ENCODE results near the gene SETD4.

Gene SETD4

DNA sequence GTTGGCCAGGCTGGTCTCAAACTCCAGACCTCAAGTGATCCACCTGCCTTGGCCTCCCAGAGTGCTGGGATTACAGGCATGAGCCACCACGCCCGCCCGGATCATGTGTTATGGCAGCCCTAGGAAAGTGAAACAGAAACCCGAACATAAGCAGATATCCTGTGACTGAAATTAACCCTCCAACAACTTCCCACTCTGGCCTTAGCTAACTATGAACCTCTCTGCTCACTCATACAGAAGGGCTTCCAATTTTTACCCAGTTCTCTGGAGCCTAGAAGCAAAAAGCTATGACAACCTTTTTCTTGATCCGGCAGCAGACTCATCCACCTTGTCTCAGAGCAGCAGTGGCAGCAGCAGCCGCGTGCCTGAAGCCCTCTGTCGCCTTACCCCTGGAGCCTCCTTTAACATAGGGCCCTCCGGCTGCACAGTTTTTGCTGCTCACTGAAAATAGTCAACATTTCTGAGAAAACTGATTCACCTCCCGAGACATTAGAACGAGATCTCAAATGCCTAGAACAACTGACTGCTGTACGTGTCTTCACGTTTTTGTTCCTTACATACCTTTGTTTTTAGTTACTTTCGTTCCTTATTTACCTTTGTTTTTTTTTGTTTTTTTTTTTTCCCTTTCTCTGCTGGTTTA is 18.8 kb upstream of the SETD4 start:
- DNase-seq (ENCODE audit: low spot score), result no peak

DNA sequence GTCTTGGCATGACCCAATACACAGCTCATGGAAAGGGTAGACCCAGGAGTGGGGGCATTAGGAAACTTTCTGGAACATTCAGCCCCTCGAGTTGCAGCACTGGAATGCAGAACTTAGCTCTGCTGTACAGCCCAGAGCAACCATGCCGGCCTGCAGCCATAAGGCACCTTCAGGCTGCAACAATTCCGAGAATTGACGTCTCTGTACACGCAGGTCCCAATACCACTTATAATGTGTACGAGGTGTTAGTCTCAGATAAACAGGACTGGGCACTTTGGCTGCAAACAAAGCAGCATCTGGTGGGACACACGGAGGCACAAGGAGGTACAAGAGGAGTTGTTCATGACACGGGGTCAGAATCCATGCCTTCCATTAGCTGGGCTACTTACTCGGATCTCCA is 17.4 kb upstream of the SETD4 start:
- DNase-seq (ENCODE audit: low spot score), result no peak

DNA sequence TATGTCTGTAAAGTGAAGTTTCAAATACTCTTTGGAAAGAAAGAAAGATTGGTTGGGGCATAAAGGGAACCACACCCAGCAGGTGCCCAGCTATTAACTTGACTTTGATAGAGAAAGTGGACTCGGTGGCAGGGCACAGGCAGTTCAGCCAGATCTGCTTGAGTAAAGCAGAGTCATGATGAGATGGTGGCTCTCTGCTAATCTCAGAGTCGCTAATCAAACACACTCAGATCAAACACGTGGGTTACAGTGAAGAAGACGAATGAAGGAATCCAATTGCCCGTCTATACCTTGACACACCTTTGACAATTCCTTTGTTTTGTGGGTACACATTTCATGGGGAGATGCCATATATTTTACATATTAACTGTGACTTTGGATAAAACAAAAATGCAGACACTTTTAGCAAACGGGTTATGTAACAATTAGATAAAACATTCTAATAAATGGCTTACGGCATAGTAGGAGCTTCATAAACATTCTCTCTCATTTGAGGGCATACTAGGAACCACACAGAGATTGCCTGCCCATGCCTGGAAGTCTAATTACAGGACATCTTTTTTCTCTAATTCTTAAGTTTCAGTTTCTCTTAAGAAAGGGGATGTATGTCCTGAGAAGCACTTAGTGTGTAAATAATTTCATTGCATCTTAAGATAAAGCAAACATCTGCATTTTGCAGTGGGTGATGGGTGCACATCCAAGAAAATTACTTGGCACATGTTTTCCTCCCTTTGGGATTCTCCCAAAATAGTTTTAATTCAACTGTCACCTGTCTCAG is 16.7 kb upstream of the SETD4 start:
- no peak for DNase-seq (ENCODE audit: low spot score)

DNA sequence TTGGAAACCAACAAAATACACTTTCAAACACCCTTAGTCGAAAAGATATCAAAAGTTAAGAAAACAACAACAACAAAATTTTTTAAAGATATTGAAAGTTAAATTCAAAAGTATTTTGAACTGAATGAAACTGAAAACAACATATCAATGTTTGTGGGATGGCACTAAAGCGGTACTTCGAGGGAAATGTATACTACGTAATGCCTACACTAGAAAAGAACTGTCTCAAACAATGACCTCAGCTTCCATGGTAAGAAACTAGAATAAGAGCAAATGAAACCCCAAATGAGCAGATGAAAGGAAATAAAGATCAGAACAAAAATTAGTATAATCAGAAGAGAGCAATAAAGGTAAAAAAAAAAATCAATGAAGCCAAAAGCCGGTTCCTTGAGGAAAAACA is 15.6 kb upstream of the SETD4 start:
- no peak for DNase-seq (ENCODE audit: low spot score)

DNA sequence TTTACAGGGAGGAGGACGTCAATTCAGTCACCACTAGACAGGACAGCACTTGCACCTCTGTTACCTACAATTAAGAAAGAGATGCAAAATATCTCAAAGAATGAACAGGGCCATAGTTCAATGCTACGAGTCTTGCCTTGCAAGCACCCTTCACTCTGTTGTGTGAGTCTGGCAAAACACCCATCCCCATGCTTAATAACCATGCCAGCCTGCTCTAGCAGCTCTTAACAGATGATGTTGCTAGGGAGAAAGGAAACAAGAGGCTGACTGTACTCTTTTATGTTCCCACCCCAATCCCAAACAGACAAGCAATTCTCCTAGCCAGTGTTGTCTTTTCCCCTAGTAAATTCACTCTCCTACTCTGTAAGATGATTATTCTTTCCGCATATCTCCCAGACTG is 14.8 kb upstream of the SETD4 start:
- peak; percentile 94 for DNase-seq (ENCODE audit: low spot score)

DNA sequence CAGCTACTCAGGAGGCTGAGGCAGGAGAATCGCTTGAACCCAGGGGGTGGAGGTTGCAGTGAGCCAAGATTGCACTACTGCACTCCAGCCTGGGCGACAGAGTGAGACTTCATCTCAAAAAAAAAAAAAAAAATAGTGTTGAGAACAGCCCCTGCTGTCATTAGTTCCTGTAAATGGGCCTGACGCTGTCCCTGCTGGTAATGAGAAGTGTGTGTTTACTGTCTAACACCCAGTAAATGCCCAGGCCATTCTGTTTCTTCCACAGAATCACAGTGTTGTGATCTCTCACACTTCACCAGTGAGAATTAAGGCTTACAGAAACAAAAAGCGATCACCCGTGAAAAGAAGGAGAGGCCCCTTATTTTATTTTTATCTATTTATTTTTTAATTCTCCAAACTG is 13.6 kb upstream of the SETD4 start:
- DNase-seq (ENCODE audit: low spot score), result peak; percentile 58

DNA sequence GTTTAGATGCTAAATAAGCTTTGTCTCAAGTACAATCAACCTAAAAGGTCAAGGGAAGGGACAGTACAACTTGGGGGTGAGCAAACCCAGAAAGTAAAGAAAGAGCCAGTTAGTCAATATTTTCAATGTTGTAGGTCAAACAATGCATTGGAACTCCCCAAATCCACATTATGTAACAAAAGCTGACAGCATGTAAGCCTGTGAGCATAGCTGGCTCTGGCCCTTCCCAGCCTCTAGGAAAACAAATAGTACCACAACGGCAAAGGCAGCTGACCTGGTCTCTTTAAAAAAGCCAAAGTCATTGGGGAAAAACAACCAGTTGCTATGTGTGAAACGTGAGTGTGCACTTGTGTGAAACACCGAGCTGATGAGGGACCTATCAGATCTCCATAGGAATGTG is 12.9 kb upstream of the SETD4 start:
- DNase-seq (ENCODE audit: low spot score), result peak; percentile 36

DNA sequence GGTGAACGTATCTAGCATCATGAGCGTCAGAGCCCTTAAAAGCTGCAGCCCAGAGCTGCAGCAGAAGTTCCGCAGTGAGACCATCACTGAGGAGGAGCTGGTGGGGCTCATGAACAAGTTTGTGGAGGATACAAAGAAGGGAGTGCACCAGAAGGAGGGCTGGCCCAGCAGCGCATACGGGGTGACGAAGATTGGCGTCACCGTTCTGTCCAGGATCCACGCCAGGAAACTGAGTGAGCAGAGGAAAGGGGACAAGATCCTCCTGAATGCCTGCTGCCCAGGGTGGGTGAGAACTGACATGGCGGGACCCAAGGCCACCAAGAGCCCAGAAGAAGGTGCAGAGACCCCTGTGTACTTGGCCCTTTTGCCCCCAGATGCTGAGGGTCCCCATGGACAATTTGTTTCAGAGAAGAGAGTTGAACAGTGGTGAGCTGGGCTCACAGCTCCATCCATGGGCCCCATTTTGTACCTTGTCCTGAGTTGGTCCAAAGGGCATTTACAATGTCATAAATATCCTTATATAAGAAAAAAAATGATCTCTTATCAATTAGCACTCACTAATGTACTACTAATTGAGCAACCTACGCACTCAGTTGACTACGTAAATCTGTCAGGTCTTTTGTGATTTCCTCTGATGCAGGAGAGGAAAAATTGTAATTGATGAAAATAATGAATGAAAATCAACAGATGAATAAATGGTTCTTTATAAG is 12.3 kb upstream of the SETD4 start:
- DNase-seq (ENCODE audit: low spot score), result no peak

DNA sequence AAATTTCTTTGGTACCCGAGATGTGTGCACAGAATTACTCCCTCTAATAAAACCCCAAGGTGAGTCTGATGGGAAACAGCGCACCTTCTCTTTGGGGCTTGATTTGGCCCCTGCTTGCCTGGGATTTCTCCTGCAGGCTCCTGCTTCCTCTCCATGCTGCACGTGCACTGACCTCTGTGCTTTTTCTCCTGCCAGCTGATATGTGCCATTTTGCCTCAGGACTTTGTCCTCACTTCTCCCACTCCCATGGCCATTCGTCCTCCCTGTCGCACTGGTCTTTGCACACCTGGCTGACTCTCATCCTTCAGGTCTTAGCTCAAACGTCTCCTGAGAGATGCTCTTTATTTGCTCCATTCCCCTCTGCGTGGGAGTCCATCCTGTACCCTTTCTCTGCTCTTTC is 10.7 kb upstream of the SETD4 start:
- DNase-seq (ENCODE audit: low spot score), result no peak

DNA sequence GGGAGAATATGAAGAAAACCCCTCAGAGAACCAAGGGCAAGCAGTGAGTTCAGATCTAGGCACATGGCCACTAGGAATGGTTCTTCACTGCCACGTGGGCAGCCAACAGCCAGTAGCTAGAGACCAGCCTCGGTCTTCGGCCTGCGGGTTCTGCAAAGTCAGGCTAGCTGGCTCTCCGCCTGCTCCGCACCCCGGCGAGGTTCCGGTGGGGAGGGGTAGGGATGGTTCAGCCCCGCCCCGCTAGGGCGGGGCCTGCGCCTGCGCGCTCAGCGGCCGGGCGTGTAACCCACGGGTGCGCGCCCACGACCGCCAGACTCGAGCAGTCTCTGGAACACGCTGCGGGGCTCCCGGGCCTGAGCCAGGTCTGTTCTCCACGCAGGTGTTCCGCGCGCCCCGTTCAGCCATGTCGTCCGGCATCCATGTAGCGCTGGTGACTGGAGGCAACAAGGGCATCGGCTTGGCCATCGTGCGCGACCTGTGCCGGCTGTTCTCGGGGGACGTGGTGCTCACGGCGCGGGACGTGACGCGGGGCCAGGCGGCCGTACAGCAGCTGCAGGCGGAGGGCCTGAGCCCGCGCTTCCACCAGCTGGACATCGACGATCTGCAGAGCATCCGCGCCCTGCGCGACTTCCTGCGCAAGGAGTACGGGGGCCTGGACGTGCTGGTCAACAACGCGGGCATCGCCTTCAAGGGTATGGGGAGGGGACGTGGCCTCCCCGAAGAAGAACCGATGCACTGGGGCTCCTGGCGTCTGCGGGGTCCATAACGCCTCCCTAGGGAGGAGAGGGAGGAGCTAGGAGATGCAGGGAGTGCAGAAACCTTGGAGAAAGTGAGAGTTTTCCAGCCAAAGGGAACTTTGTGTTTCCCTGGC is 9.6 kb upstream of the SETD4 start, which contains the start of gene CBR1:
Gene CBR1, plus strand, starts transcription at position 312 of the 871 bp plus-strand sequence. Its CDS starts 92 bp downstream, at position 404.
- peak; percentile 98 for DNase-seq (ENCODE audit: low spot score)

DNA sequence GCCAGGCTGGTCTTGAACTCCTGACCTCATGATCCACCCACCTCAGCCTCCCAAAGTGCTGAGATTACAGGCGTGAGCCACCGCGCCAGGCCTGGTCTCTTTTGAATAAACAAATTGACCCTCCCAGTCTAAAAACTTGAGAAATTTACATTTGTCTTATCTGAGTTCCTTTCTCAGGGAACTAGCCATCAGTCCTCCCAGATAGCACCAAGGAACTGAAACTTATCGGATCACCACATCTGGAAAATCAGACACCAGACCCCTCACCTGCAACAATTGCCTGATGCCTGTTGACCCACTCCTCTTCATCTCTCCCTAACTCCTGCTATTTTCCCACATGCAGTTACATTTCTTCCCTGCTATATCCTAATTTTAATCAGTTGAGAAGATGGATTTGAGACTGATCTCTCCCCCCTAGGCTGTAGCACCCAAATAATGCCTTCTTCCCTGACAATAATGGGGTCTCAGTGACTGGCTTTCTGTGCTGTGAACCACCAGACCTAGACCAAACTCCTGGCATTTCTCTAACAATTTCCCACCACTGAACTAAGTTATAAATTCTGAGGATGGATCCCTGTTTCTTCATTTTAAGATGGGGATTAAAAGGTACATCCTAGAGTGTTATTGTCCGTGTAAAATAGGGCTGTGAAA is 8.5 kb upstream of the SETD4 start:
- no peak for DNase-seq (ENCODE audit: low spot score)

DNA sequence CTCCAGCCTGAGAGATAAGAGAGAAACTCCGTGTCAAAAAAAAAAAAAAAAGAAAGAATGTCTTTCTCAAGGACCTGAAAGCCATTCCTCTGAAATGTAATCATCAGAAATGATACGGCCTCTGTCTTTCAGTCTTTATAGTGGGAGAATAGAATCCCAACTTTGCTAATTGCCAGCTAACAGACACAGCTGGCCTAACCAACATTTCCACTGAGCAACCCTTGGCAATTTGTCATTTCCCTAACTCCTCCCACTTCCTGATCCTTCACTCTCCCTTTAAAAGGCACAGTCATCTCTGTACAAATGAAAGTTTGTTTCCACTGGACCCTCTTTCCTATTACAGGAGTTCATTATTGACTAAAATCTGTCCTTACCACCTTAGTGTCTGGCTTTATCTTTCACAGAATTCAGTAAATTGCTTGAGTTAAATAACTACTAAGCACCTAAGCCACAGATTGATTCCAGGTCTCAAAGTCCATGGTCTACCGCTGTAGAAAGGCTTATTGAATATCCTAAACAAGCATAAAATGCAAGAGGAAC is 5.2 kb upstream of the SETD4 start:
- DNase-seq (ENCODE audit: low spot score), result no peak

DNA sequence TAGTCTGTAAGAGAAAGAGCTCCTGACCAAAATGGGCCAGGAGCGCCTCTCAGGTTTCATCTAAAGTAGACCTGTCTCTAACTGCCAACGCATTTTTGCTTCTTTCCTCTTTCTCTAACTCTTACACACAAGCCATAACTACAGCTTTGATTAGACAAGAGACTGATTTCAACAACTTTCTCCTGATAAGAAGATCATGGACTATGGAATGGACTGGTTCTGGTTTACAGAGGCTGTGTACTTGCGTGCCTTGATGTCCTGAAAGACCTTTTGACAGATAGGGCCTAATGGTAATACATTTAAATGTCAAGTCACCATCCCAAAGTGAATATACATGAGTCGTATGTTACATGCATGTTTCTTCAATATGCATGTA is 3.7 kb upstream of the SETD4 start:
- DNase-seq (ENCODE audit: low spot score), result no peak

DNA sequence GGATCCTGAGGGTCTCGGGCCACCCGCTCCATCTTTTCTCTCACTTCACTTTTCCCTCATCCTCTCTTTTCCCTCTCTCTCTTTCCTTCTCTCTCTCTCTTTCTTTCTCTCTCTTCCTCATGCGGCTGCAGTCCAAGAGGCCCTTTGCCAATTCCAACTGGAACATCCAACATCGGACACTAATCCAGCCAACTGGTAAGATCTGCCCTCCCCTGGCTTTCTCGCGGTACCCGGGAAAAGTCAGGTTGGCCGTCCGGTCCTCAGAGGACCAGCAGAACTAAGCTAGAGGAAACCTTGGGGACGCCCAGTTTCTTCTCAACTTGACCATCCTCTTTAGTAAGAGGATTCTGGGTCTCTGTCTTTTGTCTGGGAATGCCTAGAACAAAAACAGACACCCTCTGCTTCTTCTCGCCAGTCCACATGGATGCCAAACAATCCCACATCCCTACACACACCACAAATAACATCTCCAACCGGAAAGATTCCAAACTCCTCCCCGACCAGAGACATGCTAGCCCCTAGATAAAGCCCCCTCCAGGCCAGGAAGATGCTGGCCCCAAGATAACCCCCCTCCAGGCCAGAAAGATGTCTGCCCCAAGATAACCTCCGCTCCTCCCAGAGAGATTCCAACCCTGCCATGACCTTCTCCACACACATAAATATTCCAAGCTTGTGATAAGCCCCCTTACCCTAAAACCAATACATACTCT is 3.2 kb upstream of the SETD4 start:
- DNase-seq (ENCODE audit: low spot score), result no peak

DNA sequence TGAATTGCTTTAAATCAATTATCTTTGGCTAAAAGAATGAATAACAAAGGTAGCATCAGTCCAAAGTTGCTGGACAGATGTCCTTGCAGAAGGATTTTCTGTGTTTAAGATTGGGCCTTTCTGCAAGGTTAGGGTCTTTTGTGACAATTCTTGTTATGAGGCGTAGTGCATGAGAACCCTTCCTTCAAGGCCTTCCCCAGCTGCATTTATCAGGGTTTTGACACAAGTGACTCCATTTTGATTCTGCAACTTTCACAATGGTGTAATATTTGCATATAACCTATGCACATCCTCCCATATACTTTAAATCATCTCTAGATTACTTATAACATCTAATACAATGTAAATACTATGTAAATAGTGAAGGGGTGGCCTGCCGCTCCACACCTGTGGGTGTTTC is 1.1 kb upstream of the SETD4 start:
- DNase-seq (ENCODE audit: low spot score), result no peak

DNA sequence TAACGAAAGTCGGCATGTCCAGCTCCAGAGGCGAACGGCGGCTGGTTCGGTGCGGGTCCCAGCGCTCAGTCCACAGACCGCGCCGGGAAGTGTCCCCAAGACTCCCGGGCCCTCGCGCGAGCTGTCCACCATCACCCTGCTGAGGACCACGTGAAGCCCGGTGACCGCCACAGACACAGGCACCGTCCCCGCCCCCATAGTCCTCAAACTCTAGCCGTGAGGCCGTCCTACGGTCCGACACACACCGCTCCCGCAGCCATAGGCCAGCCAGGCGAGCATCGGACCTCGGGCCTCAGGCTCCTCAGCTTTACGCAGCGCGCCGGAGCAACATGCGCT is 535 bp downstream of the SETD4 start:
- DNase-seq (ENCODE audit: low spot score), result no peak

DNA sequence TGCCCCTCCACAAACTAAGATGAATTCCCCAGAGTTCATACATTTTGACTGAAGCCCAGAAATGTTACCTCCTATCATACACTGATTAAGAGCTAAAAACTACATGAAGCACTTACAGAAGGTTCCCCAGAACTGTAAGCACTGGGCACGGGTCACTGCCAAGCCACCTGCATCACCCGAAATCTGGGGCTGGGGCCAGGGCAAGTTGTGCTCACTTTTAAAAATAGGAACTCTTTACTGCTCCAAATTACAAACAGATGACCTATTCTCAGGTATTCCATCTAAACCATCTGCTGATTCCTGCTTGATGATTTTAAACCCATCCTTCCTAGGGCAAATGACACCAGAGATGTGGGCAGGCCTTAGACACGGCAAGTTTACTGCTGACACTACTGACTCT is 4.8 kb downstream of the SETD4 start:
- DNase-seq (ENCODE audit: low spot score), result no peak

DNA sequence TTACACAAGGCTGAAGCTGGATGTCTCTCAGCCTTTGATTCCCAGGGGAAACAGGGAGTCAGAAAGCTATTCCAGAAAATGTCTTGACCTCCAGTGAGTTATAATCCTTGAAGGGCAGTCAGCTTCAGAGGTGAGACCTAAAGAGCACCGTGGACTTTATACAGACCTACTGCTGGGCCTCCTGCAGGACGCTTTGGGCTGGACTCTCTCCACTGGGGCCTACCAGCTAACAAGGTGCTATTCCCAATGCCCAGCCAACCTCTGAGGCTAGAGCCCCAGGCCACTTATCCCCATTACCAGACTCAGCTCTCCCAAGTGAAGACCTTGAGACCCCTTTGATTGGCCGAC is 6.6 kb downstream of the SETD4 start:
- no peak for DNase-seq (ENCODE audit: low spot score)

DNA sequence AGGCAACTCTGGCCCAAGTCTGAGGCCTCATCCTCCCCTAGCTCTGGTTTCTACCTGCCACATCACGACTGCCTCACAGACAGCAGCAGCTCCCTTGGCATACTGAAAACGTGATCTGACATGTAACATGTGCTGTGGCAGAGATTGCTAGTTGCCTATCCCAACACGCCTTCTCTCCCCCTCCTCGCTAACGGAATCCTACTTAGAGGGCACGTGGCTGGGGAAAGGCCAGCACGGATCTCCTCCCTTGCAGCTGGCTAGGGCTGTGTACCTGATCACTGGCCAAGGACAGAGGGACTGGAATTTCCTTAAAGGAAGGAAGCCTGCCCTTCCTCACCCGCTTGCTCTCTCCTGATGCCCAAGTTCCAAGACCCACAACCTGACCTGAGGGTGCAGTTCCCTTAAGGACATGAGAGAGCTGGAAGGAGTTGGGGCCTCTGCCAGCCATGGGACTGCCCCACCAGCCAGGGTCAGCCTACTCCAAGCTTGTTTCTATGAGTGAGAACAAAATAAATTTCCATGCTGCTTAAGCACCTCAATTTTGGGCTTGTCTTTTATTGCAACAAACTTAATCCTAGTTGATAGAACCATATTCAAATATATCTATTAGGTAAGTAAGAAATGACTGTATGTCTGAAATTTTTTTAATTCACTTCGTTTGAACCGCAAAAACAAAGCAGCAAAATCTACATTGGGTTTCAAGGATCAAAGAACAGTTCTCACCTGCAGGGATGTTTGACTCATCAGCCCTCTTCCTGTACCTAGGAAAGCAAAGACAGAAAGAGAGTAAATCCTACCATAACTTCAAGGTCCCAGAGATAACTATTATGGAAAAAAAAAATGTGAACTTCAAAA is 7.2 kb downstream of the SETD4 start:
- DNase-seq (ENCODE audit: low spot score), result no peak

DNA sequence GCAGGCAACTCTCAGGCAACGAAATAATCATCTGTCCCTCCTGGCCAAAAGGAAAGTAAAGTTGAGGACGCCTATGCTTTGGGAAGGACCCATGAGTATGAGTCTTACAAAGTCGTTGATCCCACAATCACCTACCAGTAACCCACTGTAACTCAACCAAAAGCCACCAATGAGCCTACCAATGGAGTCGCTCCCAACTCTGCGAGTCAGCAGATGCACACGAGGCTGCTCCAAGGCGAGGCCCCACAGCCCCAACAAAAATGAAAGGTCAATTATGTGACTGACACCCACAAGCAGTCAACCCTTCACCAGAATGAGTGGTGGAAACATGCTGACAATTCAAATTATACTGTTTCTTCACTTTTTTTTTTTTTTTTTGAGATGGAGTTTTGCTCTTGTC is 12.0 kb downstream of the SETD4 start:
- DNase-seq (ENCODE audit: low spot score), result no peak
